ENCODE data around the gene ERGIC3.

DNA sequence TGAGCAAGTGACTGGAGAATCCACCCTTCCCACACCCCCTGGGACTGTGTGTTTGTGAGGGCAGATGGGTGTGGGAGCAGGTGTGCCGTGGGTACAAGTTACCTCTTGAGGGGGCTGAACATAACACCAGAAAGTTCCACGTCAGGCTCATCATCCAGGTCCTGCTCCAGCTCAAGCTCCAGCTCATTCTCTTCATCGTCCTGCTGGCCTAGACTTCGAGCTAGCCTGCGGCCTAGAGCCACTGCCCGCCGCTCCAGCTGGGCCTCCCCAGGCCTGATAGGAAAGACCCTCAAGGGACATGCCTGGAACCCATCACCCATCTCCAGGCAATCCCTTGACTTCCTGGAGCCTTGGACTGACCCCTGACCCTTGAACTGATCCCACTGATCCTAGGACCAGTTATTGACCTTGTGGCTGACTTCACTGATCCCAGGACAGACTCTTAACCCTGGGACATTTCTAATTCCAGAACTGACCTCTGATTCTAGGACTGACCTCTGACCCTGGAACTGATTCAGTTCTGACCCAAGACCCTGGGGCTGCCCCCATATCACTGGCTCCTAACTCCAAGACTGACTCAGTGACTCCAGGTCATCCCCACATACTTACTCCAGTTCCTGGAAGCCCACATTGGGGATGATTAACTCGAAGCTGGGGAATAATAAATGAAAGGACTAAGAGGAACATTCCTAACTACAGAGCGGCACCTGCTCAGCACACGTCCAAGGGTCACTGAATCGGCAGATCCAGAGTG lies 62.0 kb downstream of the ERGIC3 start:
- no peak for TF ChIP-seq OSR1 (CRISPR knock-in tag; IDR thresholded peaks at IDR 0.05)
- TF ChIP-seq, protein P1, sequence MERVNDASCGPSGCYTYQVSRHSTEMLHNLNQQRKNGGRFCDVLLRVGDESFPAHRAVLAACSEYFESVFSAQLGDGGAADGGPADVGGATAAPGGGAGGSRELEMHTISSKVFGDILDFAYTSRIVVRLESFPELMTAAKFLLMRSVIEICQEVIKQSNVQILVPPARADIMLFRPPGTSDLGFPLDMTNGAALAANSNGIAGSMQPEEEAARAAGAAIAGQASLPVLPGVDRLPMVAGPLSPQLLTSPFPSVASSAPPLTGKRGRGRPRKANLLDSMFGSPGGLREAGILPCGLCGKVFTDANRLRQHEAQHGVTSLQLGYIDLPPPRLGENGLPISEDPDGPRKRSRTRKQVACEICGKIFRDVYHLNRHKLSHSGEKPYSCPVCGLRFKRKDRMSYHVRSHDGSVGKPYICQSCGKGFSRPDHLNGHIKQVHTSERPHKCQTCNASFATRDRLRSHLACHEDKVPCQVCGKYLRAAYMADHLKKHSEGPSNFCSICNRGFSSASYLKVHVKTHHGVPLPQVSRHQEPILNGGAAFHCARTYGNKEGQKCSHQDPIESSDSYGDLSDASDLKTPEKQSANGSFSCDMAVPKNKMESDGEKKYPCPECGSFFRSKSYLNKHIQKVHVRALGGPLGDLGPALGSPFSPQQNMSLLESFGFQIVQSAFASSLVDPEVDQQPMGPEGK (CRISPR knock-in tag; IDR thresholded peaks at IDR 0.05; ENCODE audit: borderline replicate concordance), result no peak
- no peak for TF ChIP-seq ZFP3 (CRISPR knock-in tag; IDR thresholded peaks at IDR 0.05)
- TF ChIP-seq ZFP30 (CRISPR knock-in tag; IDR thresholded peaks at IDR 0.05), result no peak
- TF ChIP-seq CSRNP3 (CRISPR knock-in tag; IDR thresholded peaks at IDR 0.05), result no peak
- TF ChIP-seq ZNF8 (CRISPR knock-in tag; IDR thresholded peaks at IDR 0.05), result no peak
- TF ChIP-seq, protein P2, sequence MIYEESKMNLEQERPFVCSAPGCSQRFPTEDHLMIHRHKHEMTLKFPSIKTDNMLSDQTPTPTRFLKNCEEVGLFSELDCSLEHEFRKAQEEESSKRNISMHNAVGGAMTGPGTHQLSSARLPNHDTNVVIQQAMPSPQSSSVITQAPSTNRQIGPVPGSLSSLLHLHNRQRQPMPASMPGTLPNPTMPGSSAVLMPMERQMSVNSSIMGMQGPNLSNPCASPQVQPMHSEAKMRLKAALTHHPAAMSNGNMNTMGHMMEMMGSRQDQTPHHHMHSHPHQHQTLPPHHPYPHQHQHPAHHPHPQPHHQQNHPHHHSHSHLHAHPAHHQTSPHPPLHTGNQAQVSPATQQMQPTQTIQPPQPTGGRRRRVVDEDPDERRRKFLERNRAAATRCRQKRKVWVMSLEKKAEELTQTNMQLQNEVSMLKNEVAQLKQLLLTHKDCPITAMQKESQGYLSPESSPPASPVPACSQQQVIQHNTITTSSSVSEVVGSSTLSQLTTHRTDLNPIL (CRISPR knock-in tag; IDR thresholded peaks at IDR 0.05; ENCODE audit: low read depth), result no peak
- TF ChIP-seq ZNF70 (CRISPR knock-in tag; IDR thresholded peaks at IDR 0.05), result no peak
- no peak for TF ChIP-seq ZC3H10 (CRISPR knock-in tag; IDR thresholded peaks at IDR 0.05)
- TF ChIP-seq RARB (CRISPR knock-in tag; IDR thresholded peaks at IDR 0.05), result no peak
- no peak for TF ChIP-seq SNAI2 (CRISPR knock-in tag; IDR thresholded peaks at IDR 0.05)
- TF ChIP-seq GLIS3 (CRISPR knock-in tag; IDR thresholded peaks at IDR 0.05), result no peak
